ENCODE measurements around the gene USP19. TPM values are rescaled to one million over a fixed set of nuclear protein-coding genes. Genes with fewer than 3 reads are reported as not detected.

USP19 gene
- total RNA-seq, 1 experiment from 2014 or later, result 73.3 TPM

GRCh38 chr3:49092938-49093852, 27.4 kb downstream of the USP19 start (continued):
- TF ChIP-seq ZNF138 (CRISPR knock-in tag; conservative IDR thresholded peaks at IDR 0.05), result no peak
- no peak for TF ChIP-seq MLX (CRISPR knock-in tag; IDR thresholded peaks at IDR 0.05)
- no peak for TF ChIP-seq ZNF423 (CRISPR knock-in tag; IDR thresholded peaks at IDR 0.05)
- TF ChIP-seq KAT7 (CRISPR knock-in tag; IDR thresholded peaks at IDR 0.05; ENCODE audit: borderline replicate concordance), result peak; percentile 74; the same call in 1 of the 2 replicates
- TF ChIP-seq USF2 (CRISPR knock-in tag; IDR thresholded peaks at IDR 0.05), result no peak
- 0 out of 2 replicates have a peak, but pooled peaks have one; percentile 63 for TF ChIP-seq ERG (CRISPR knock-in tag; IDR thresholded peaks at IDR 0.05)
- TF ChIP-seq PRDM15 (CRISPR knock-in tag; IDR thresholded peaks at IDR 0.05), result no peak
- no peak for TF ChIP-seq TCF7 (CRISPR knock-in tag; IDR thresholded peaks at IDR 0.05; ENCODE audit: low read depth)
- TF ChIP-seq JAZF1 (CRISPR knock-in tag; IDR thresholded peaks at IDR 0.05), result no peak
- TF ChIP-seq ZBTB21 (CRISPR knock-in tag; IDR thresholded peaks at IDR 0.05; ENCODE audit: borderline replicate concordance), result no peak
- TF ChIP-seq FOXP4 (CRISPR knock-in tag; IDR thresholded peaks at IDR 0.05), result no peak; the same call in 1 of the 2 replicates
- no peak for TF ChIP-seq NFYB (CRISPR knock-in tag; conservative IDR thresholded peaks at IDR 0.05; ENCODE audit: low read depth)
- TF ChIP-seq ARID4B (CRISPR knock-in tag; IDR thresholded peaks at IDR 0.05; ENCODE audit: borderline replicate concordance), result peak; percentile 20; the same call in 1 of the 2 replicates
- TF ChIP-seq ZNF121 (CRISPR knock-in tag; IDR thresholded peaks at IDR 0.05), result no peak
- TF ChIP-seq ETV6 (CRISPR knock-in tag; IDR thresholded peaks at IDR 0.05), result no peak
- no peak for TF ChIP-seq STAT6 (CRISPR knock-in tag; conservative IDR thresholded peaks at IDR 0.05; ENCODE audit: low read depth)
- TF ChIP-seq PRRX2 (CRISPR knock-in tag; IDR thresholded peaks at IDR 0.05), result no peak
- TF ChIP-seq TP53 (CRISPR knock-in tag; IDR thresholded peaks at IDR 0.05), result no peak
